IPS-15b (cell line): ENCODE data around the gene THAP8.
"Not testable (repeated sequence)": the region's sequence is repeated elsewhere in the genome, so short reads cannot be mapped to it uniquely, and the experiment has no call there.

Experiments
- H3K27me3 ChIP-seq: one replicate; pipeline ENCODE4 v1.6.1; 2013; ENCODE audit warnings: low read length; ENCODE audit not compliant: control insufficient read depth, insufficient read depth
- H3K36me3 ChIP-seq: one replicate; pipeline ENCODE4 v1.6.1; 2013; ENCODE audit warnings: low read length; ENCODE audit not compliant: control insufficient read depth, insufficient read depth
- H3K4me1 ChIP-seq: one replicate; pipeline ENCODE4 v1.6.1; 2013; ENCODE audit warnings: mild to moderate bottlenecking, low read length; ENCODE audit not compliant: control insufficient read depth, insufficient read depth
- H3K4me3 ChIP-seq: one replicate; pipeline ENCODE4 v1.5.1; 2013; ENCODE audit warnings: low read depth, low read length
- H3K9ac ChIP-seq: one replicate; pipeline ENCODE4 v1.6.1; 2013; ENCODE audit warnings: low read depth, mild to moderate bottlenecking, low read length
- H3K9me3 ChIP-seq: one replicate; pipeline ENCODE4 v1.6.1; 2013; ENCODE audit warnings: mild to moderate bottlenecking, low read length; ENCODE audit not compliant: control insufficient read depth, insufficient read depth

The THAP8 gene

GRCh38 chr19:36089847-36090246 is 35.8 kb upstream of the THAP8 start:
- Histone ChIP-seq H3K9ac (no peak overlapping the region), H3K36me3 (peaks cover 55% of the 10 kb centered on the region), H3K9me3 (no peaks in the 10 kb centered on the region), H3K4me3 (no peak overlapping the region), H3K27me3 (no peaks in the 10 kb centered on the region), H3K4me1 (no peaks in the 10 kb centered on the region)

- H3K4me1 ChIP-seq = no peaks in the 10 kb centered on the region
- no peaks in the 10 kb centered on the region for H3K27me3 ChIP-seq
- H3K9ac ChIP-seq = no peak overlapping the region
- peaks cover 70% of the 10 kb centered on the region for H3K36me3 ChIP-seq
- no peaks in the 10 kb centered on the region for H3K9me3 ChIP-seq
- H3K4me3 ChIP-seq = no peak overlapping the region
These were observed 32.2 kb upstream of the THAP8 start for GRCh38 chr19:36086326-36086725.

- Histone ChIP-seq H3K27me3 (no peaks in the 10 kb centered on the region), H3K36me3 (peaks cover 61% of the 10 kb centered on the region), H3K4me1 (no peaks in the 10 kb centered on the region), H3K9ac (no peak overlapping the region), H3K4me3 (no peak overlapping the region), H3K9me3 (no peaks in the 10 kb centered on the region)
These were observed 30.3 kb upstream of the THAP8 start for GRCh38 chr19:36084231-36085009.

- no peaks in the 10 kb centered on the region for H3K27me3 ChIP-seq
- H3K4me3 ChIP-seq = no peak overlapping the region
- peaks cover 49% of the 10 kb centered on the region for H3K36me3 ChIP-seq
- H3K9ac ChIP-seq = no peak overlapping the region
- no peaks in the 10 kb centered on the region for H3K9me3 ChIP-seq
- H3K4me1 ChIP-seq = no peaks in the 10 kb centered on the region
These were observed 28.8 kb upstream of the THAP8 start for GRCh38 chr19:36082916-36083315.

- Histone ChIP-seq H3K9me3 (no peaks in the 10 kb centered on the region), H3K4me3 (no peak overlapping the region), H3K36me3 (peaks cover 49% of the 10 kb centered on the region), H3K9ac (no peak overlapping the region), H3K4me1 (no peaks in the 10 kb centered on the region), H3K27me3 (no peaks in the 10 kb centered on the region)
These were observed 27.8 kb upstream of the THAP8 start for GRCh38 chr19:36081894-36082293.

GRCh38 chr19:36081385-36081784 is 27.3 kb upstream of the THAP8 start:
- no peaks in the 10 kb centered on the region for H3K27me3 ChIP-seq
- H3K4me3 ChIP-seq = no peak overlapping the region
- peaks cover 45% of the 10 kb centered on the region for H3K36me3 ChIP-seq
- no peaks in the 10 kb centered on the region for H3K4me1 ChIP-seq
- no peak overlapping the region for H3K9ac ChIP-seq
- H3K9me3 ChIP-seq = no peaks in the 10 kb centered on the region

GRCh38 chr19:36079389-36079945 is 25.4 kb upstream of the THAP8 start:
- Histone ChIP-seq H3K9ac (no peak overlapping the region), H3K9me3 (no peaks in the 10 kb centered on the region), H3K4me3 (no peak overlapping the region), H3K27me3 (no peaks in the 10 kb centered on the region), H3K36me3 (peaks cover 42% of the 10 kb centered on the region), H3K4me1 (no peaks in the 10 kb centered on the region)

- Histone ChIP-seq H3K9me3 (no peaks in the 10 kb centered on the region), H3K9ac (no peak overlapping the region), H3K27me3 (no peaks in the 10 kb centered on the region), H3K4me1 (no peaks in the 10 kb centered on the region), H3K4me3 (no peak overlapping the region), H3K36me3 (peaks cover 39% of the 10 kb centered on the region)
These were observed 19.2 kb upstream of the THAP8 start for GRCh38 chr19:36073121-36073876.

- Histone ChIP-seq H3K4me3 (no peak overlapping the region), H3K27me3 (no peaks in the 10 kb centered on the region), H3K9ac (no peak overlapping the region), H3K9me3 (no peaks in the 10 kb centered on the region), H3K36me3 (peaks cover 50% of the 10 kb centered on the region), H3K4me1 (no peaks in the 10 kb centered on the region)
These were observed 18.0 kb upstream of the THAP8 start for GRCh38 chr19:36072081-36072480.

- H3K9ac ChIP-seq, H3K27me3 ChIP-seq, H3K4me1 ChIP-seq, H3K9me3 ChIP-seq, H3K4me3 ChIP-seq: not testable (repeated sequence)
- peaks cover 61% of the 10 kb centered on the region for H3K36me3 ChIP-seq
These were observed 14.9 kb upstream of the THAP8 start for GRCh38 chr19:36068810-36069499.

- no peak overlapping the region for H3K4me3 ChIP-seq
These were observed 13.6 kb upstream of the THAP8 start for GRCh38 chr19:36067681-36068080.

More at GRCh38 chr19:36067681-36068080, 13.6 kb upstream of the THAP8 start:
- Histone ChIP-seq H3K4me1 (no peaks in the 10 kb centered on the region), H3K36me3 (peaks cover 59% of the 10 kb centered on the region), H3K27me3 (no peaks in the 10 kb centered on the region), H3K9ac (no peak overlapping the region), H3K9me3 (no peaks in the 10 kb centered on the region)
